ENCODE results near the gene GJD4.

DNA sequence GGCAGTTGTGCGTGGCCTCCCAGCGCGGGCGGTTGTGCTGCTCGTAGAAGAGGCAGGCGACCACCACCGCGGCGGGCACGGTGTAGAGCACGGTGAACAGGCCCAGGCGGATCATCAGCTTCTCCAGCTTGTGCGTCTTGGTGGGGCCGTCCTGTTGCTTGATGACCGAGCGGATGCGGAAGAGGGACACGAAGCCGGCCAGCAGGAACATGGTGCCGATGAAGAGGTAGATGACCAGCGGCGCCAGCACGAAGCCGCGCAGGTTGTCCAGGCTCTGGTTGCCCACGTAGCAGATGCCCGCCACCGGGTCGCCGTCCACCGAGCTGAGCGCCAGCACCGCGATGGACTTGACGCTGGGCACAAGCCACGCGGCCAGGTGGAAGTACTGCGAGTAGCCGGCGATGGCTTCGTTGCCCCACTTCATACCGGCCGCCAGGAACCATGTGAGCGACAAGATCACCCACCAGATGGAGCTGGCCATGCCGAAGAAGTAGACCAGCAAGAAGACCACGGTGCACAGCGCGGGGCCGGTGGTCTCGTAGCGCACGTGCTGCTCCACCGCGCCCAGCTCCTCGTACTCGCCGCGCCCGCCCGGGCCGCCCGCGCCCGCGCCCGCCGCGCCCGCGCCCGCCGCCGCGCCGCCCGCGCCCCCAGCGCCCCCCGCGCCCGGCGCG, 34.7 kb downstream of the GJD4 start:
- TF ChIP-seq, protein P1, sequence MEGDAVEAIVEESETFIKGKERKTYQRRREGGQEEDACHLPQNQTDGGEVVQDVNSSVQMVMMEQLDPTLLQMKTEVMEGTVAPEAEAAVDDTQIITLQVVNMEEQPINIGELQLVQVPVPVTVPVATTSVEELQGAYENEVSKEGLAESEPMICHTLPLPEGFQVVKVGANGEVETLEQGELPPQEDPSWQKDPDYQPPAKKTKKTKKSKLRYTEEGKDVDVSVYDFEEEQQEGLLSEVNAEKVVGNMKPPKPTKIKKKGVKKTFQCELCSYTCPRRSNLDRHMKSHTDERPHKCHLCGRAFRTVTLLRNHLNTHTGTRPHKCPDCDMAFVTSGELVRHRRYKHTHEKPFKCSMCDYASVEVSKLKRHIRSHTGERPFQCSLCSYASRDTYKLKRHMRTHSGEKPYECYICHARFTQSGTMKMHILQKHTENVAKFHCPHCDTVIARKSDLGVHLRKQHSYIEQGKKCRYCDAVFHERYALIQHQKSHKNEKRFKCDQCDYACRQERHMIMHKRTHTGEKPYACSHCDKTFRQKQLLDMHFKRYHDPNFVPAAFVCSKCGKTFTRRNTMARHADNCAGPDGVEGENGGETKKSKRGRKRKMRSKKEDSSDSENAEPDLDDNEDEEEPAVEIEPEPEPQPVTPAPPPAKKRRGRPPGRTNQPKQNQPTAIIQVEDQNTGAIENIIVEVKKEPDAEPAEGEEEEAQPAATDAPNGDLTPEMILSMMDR (conservative IDR thresholded peaks at IDR 0.05; ENCODE audit: low read depth, low read length): peak; percentile 41
- TF ChIP-seq, protein P2, sequence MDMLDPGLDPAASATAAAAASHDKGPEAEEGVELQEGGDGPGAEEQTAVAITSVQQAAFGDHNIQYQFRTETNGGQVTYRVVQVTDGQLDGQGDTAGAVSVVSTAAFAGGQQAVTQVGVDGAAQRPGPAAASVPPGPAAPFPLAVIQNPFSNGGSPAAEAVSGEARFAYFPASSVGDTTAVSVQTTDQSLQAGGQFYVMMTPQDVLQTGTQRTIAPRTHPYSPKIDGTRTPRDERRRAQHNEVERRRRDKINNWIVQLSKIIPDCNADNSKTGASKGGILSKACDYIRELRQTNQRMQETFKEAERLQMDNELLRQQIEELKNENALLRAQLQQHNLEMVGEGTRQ (IDR thresholded peaks at IDR 0.05; ENCODE audit: low read depth, low read length): no peak
- no peak for TF ChIP-seq FOS (IDR thresholded peaks at IDR 0.05; ENCODE audit: low read depth, low read length)
- no peak for TF ChIP-seq POLR2A (IDR thresholded peaks at IDR 0.05; ENCODE audit: low read depth, low read length)
- TF ChIP-seq MXI1 (IDR thresholded peaks at IDR 0.05; ENCODE audit: borderline replicate concordance, low read depth, low read length): peak; percentile 56; the same call in 1 of the 2 replicates
- TF ChIP-seq MAFK (IDR thresholded peaks at IDR 0.05; ENCODE audit: low read depth, low read length): no peak
